ENCODE data around the gene MYH1.

GRCh38 chr17:10492004-10492403 lies 26.3 kb downstream of the MYH1 start:
- no peak for TF ChIP-seq TRIM24 (CRISPR knock-in tag; IDR thresholded peaks at IDR 0.05)
- no peak for TF ChIP-seq BCL3 (CRISPR knock-in tag; IDR thresholded peaks at IDR 0.05)
- TF ChIP-seq MAX (IDR thresholded peaks at IDR 0.05): no peak
- TF ChIP-seq MIER3 (CRISPR knock-in tag; IDR thresholded peaks at IDR 0.05; ENCODE audit: borderline replicate concordance): no peak
- TF ChIP-seq FIP1L1 (IDR thresholded peaks at IDR 0.05; ENCODE audit: borderline replicate concordance, insufficient read depth, low read depth, low read length): no peak
- no peak for TF ChIP-seq POLR2A (IDR thresholded peaks at IDR 0.05; ENCODE audit: insufficient read depth in 1 of 2, low read depth in 2 of 2, low read length in 2 of 2)
- no peak for TF ChIP-seq BRCA1 (CRISPR knock-in tag; IDR thresholded peaks at IDR 0.05)
